Neural cell (in vitro differentiated cells): ENCODE results near the gene CBX2. TPM values are rescaled to one million over a fixed set of nuclear protein-coding genes. Genes with fewer than 3 reads are reported as not detected.

Experiments
- H2AFZ ChIP-seq: fragments of 200-600, 300-800 bp; sonication (generic), shearing (Covaris generic); 2 replicates; pipeline ENCODE4 v1.6.0; 2014; ENCODE audit warnings: low read depth, mild to moderate bottlenecking, antibody characterized with exemption, low read length, moderate library complexity
- H3F3A ChIP-seq: fragments of 200-600 bp; shearing (Covaris generic); 2 replicates; pipeline ENCODE4 v1.6.1; 2016; ENCODE audit warnings: mild to moderate bottlenecking, moderate library complexity, mixed read lengths, antibody characterized with exemption, low read length; ENCODE audit not compliant: insufficient read depth, poor library complexity, severe bottlenecking
- H3K27ac ChIP-seq: fragments of 200-600, 300-800 bp; sonication (generic), shearing (Covaris generic); 2 replicates; pipeline ENCODE4 v1.5.1; 2014; ENCODE audit warnings: mild to moderate bottlenecking, low read length, moderate library complexity
- H3K27me3 ChIP-seq: fragments of 300-800, 200-600 bp; sonication (generic), shearing (Covaris generic); 2 replicates; pipeline ENCODE4 v1.6.0; 2014; ENCODE audit warnings: mild to moderate bottlenecking, low read depth, low read length, moderate library complexity; ENCODE audit not compliant: insufficient read depth
- H3K36me3 ChIP-seq: fragments of 300-800, 200-600 bp; sonication (generic), shearing (Covaris generic); 2 replicates; pipeline ENCODE4 v1.5.1; 2014; ENCODE audit warnings: mild to moderate bottlenecking, antibody characterized with exemption, low read length, moderate library complexity; ENCODE audit not compliant: insufficient read depth
- H3K4me2 ChIP-seq: fragments of 300-800, 200-600 bp; sonication (generic), shearing (Covaris generic); 2 replicates; pipeline ENCODE4 v1.6.0; 2014; ENCODE audit warnings: mild to moderate bottlenecking, low read length
- H3K4me3 ChIP-seq: fragments of 300-800, 200-600 bp; sonication (generic), shearing (Covaris generic); 2 replicates; pipeline ENCODE4 v1.5.1; 2014; ENCODE audit warnings: mild to moderate bottlenecking, low read length, moderate library complexity
- H3K79me2 ChIP-seq: fragments of 200-600 bp; shearing (Covaris generic); replicated peaks from 2 replicates; pipeline ENCODE4 v1.6.0; 2014; ENCODE audit warnings: mild to moderate bottlenecking, low read length, moderate library complexity; ENCODE audit not compliant: insufficient read depth
- H3K9ac ChIP-seq: fragments of 300-800, 200-600 bp; sonication (generic), shearing (Covaris generic); 2 replicates; pipeline ENCODE4 v1.6.1; 2016; ENCODE audit warnings: mild to moderate bottlenecking, low read length, mixed read lengths
- H3K9me2 ChIP-seq: fragments of 200-600 bp; shearing (Covaris generic); 2 replicates; pipeline ENCODE4 v1.6.1; 2016; ENCODE audit warnings: mild to moderate bottlenecking, low read length, mixed read lengths; ENCODE audit not compliant: insufficient read depth
- H3K9me3 ChIP-seq: fragments of 200-600, 300-800 bp; sonication (generic), shearing (Covaris generic); 2 replicates; pipeline ENCODE4 v1.6.1; 2016; ENCODE audit warnings: mild to moderate bottlenecking, mixed run types, low read length, moderate library complexity, mixed read lengths
- H4K20me1 ChIP-seq: fragments of 200-600 bp; shearing (Covaris generic); 2 replicates; pipeline ENCODE4 v1.6.1; 2016; ENCODE audit warnings: mild to moderate bottlenecking, mixed run types; ENCODE audit not compliant: insufficient read depth
- EP300 ChIP-seq: fragments of 450-650 bp; conservative IDR thresholded peaks from 2 replicates; pipeline ENCODE4 v1.6.1; 2014; ENCODE audit warnings: antibody characterized with exemption, mild to moderate bottlenecking, moderate library complexity; ENCODE audit not compliant: poor library complexity, severe bottlenecking
- EZH2 ChIP-seq: fragments of 200-600, 300-800 bp; shearing (Covaris generic), sonication (generic); IDR thresholded peaks from 2 replicates; pipeline ENCODE4 v1.6.1; 2014; ENCODE audit warnings: antibody characterized with exemption, low read length, borderline replicate concordance, mild to moderate bottlenecking; ENCODE audit not compliant: insufficient read depth, poor library complexity, severe bottlenecking
- MXI1 ChIP-seq: fragments of 450-650 bp; conservative IDR thresholded peaks from 2 replicates; pipeline ENCODE4 v1.6.1; 2014; ENCODE audit warnings: antibody characterized with exemption, mild to moderate bottlenecking; ENCODE audit not compliant: poor library complexity, severe bottlenecking
- POLR2AphosphoS5 ChIP-seq: IDR thresholded peaks from 2 replicates; pipeline ENCODE4 v1.6.1; 2012
- RAD21 ChIP-seq: fragments of 450-650 bp; conservative IDR thresholded peaks from 2 replicates; pipeline ENCODE4 v1.6.1; 2014; ENCODE audit warnings: antibody characterized with exemption, mild to moderate bottlenecking, moderate library complexity
- SMC3 ChIP-seq: fragments of 450-650 bp; conservative IDR thresholded peaks from 2 replicates; pipeline ENCODE4 v1.6.1; 2014; ENCODE audit warnings: antibody characterized with exemption, mild to moderate bottlenecking, moderate library complexity; ENCODE audit not compliant: poor library complexity
- TAF1 ChIP-seq: IDR thresholded peaks from 2 replicates; pipeline ENCODE4 v1.6.1; 2012; ENCODE audit warnings: low read depth
- polyA minus RNA-seq: library from RNA; depleted of rRNA, polyadenylated mRNA; stranded (reverse); fragments of >200 nt; gene quantifications from 2 replicates; pipeline ENCODE4 v1.2.3, GENCODE V29; 2014
- polyA plus RNA-seq: library from polyadenylated mRNA; depleted of rRNA; stranded (reverse); fragments of >200 nt; gene quantifications from 2 replicates; pipeline ENCODE4 v1.2.3, GENCODE V29; 2014
- TF ChIP-seq, protein P1 (sequence below): IDR thresholded peaks from 2 replicates; pipeline ENCODE4 v1.6.1; 2012; ENCODE audit warnings: borderline replicate concordance
- TF ChIP-seq, protein P2 (sequence below): fragments of 450-650 bp; IDR thresholded peaks from 2 replicates; pipeline ENCODE4 v1.5.1; 2014; ENCODE audit warnings: antibody characterized with exemption, mild to moderate bottlenecking, moderate library complexity; ENCODE audit not compliant: poor library complexity, severe bottlenecking

Gene CBX2
- 15.9 and 16.9 TPM in 2 replicates for polyA plus RNA-seq
- polyA minus RNA-seq = 27.1 and 28.5 TPM in 2 replicates

DNA sequence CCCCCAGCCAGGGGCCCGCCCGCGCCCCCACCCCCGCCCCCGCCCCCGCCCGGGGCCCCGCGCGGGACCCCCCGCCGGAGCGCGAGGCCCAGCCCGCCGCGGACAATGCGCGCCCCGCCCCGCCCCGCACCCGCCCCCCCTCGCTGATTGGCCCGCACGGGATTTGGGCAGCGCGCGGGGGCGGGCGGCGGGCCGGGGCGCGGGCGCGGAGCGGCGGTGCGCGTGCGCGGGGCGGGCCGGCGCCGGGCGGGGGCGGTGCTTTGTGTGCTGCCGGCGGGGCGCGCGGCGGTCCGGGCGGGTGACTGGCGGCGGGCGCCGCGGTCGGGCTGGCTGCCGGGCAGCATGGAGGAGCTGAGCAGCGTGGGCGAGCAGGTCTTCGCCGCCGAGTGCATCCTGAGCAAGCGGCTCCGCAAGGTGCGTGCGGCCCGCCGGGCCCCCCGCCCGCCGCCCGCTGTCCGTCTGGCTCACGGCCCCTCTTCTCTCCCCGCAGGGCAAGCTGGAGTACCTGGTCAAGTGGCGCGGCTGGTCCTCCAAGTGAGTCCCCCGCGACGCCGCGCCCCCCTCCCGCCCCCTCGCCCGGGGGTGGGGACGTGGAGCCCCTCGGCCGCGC lies at the start of gene CBX2:
CBX2 (plus strand) TSS at position 255 of the 610 bp plus-strand sequence; CDS start at position 343, 88 bp downstream.
- H3K9me3 ChIP-seq = no peaks in the 10 kb centered on the region
- H3F3A ChIP-seq = no peaks in the 10 kb centered on the region
- TF ChIP-seq, protein P1, sequence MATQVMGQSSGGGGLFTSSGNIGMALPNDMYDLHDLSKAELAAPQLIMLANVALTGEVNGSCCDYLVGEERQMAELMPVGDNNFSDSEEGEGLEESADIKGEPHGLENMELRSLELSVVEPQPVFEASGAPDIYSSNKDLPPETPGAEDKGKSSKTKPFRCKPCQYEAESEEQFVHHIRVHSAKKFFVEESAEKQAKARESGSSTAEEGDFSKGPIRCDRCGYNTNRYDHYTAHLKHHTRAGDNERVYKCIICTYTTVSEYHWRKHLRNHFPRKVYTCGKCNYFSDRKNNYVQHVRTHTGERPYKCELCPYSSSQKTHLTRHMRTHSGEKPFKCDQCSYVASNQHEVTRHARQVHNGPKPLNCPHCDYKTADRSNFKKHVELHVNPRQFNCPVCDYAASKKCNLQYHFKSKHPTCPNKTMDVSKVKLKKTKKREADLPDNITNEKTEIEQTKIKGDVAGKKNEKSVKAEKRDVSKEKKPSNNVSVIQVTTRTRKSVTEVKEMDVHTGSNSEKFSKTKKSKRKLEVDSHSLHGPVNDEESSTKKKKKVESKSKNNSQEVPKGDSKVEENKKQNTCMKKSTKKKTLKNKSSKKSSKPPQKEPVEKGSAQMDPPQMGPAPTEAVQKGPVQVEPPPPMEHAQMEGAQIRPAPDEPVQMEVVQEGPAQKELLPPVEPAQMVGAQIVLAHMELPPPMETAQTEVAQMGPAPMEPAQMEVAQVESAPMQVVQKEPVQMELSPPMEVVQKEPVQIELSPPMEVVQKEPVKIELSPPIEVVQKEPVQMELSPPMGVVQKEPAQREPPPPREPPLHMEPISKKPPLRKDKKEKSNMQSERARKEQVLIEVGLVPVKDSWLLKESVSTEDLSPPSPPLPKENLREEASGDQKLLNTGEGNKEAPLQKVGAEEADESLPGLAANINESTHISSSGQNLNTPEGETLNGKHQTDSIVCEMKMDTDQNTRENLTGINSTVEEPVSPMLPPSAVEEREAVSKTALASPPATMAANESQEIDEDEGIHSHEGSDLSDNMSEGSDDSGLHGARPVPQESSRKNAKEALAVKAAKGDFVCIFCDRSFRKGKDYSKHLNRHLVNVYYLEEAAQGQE = no peak
- TF ChIP-seq, protein P2, sequence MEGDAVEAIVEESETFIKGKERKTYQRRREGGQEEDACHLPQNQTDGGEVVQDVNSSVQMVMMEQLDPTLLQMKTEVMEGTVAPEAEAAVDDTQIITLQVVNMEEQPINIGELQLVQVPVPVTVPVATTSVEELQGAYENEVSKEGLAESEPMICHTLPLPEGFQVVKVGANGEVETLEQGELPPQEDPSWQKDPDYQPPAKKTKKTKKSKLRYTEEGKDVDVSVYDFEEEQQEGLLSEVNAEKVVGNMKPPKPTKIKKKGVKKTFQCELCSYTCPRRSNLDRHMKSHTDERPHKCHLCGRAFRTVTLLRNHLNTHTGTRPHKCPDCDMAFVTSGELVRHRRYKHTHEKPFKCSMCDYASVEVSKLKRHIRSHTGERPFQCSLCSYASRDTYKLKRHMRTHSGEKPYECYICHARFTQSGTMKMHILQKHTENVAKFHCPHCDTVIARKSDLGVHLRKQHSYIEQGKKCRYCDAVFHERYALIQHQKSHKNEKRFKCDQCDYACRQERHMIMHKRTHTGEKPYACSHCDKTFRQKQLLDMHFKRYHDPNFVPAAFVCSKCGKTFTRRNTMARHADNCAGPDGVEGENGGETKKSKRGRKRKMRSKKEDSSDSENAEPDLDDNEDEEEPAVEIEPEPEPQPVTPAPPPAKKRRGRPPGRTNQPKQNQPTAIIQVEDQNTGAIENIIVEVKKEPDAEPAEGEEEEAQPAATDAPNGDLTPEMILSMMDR = no peak
- no peak for TF ChIP-seq SMC3
- peak; percentile 75 for TF ChIP-seq MXI1
- TF ChIP-seq EZH2 = no peak
- TF ChIP-seq RAD21 = no peak
- peak; percentile 22 for TF ChIP-seq EP300
- peak; percentile 75 for TF ChIP-seq POLR2AphosphoS5
- TF ChIP-seq TAF1 = no peak
- H3K4me2 ChIP-seq = peak within 1 kb of the TSS; percentile 49
- H3K27me3 ChIP-seq = no peaks in the 10 kb centered on the region
- H3K4me3 ChIP-seq = peak within 1 kb of the TSS; percentile 77
- H3K9me2 ChIP-seq = no peaks in the 10 kb centered on the region
- H4K20me1 ChIP-seq = no peaks in the 10 kb centered on the region
- no peaks in the 10 kb centered on the region for H3K36me3 ChIP-seq
- peak within 1 kb of the TSS; percentile 79 for H3K9ac ChIP-seq
- no peak within 1 kb of the TSS for H2AFZ ChIP-seq
- H3K27ac ChIP-seq = peak within 1 kb of the TSS; percentile 47
- peaks cover 28% of the 10 kb centered on the region for H3K79me2 ChIP-seq

DNA sequence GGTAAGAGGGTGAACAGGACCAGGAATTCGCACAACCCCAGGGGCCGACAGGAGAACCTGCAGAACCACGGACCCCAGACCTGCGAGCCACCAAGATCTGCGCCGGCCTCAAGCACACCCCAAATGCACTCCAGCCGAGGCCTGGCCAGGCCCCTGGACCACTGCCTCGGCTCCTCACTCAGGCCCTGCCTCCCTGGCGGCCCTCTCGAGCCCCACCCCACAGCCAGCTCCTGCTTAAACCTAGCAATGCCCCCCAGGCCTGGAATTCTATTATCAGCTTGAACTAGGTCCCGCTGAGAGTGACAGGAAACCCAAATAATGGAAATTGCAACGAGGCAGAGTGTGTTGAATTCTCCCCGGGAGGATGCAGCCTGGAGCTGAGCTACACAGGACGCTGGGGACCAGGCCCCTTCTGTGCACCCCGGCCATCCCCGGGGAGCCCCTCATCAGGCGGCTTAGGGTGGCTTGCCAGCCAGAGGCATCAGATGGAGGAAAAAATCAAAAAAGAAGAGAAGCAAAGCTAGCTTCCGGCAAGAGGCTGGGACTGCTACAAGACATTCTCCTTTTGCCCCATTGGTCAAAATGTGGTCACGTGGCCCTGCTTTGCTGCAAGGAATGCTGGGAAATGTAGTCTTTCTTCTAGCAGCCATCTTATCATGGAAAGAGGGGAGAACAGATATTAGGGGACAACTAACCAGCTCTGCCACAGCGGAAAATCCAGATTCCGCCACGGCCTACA lies 49.6 kb upstream of the CBX2 start:
- H3K79me2 ChIP-seq = no peaks in the 10 kb centered on the region
- no peaks in the 10 kb centered on the region for H3K9me3 ChIP-seq
- H3K36me3 ChIP-seq = no peaks in the 10 kb centered on the region
- no peak overlapping the region for H3K4me2 ChIP-seq
- no peak for TF ChIP-seq MXI1
- no peak for TF ChIP-seq SMC3
- peak; percentile 69 for TF ChIP-seq POLR2AphosphoS5
- TF ChIP-seq TAF1 = no peak
- no peak for TF ChIP-seq EZH2
- TF ChIP-seq RAD21 = no peak
- peak overlapping the region; percentile 39 for H3K4me3 ChIP-seq
- H3K27ac ChIP-seq = peak overlapping the region; percentile 64
- peak overlapping the region; percentile 73 for H2AFZ ChIP-seq
- peak overlapping the region; percentile 62 for H3K9ac ChIP-seq
- H3K9me2 ChIP-seq = no peaks in the 10 kb centered on the region
- no peaks in the 10 kb centered on the region for H4K20me1 ChIP-seq
- no peaks in the 10 kb centered on the region for H3K27me3 ChIP-seq
- no peaks in the 10 kb centered on the region for H3F3A ChIP-seq
